Medulla oblongata (tissue), 1 donor: ENCODE data around the gene SLC24A3.

Source experiments
- DNase-seq: peaks from one replicate; pipeline ENCODE4 v3.0.0-alpha.2; 2015; ENCODE audit errors: extremely low spot score

The SLC24A3 gene

GRCh38 chr20:19502169-19502568 lies 289.7 kb downstream of the SLC24A3 start:
- DNase-seq = no peak

GRCh38 chr20:19504251-19504650 lies 291.8 kb downstream of the SLC24A3 start:
- no peak for DNase-seq

GRCh38 chr20:19506021-19506420 lies 293.6 kb downstream of the SLC24A3 start:
- no peak for DNase-seq

- DNase-seq = no peak
Measured at GRCh38 chr20:19508449-19508848, 296.0 kb downstream of the SLC24A3 start.

GRCh38 chr20:19510611-19511010 lies 298.2 kb downstream of the SLC24A3 start:
- no peak for DNase-seq

- DNase-seq = no peak
Measured at GRCh38 chr20:19511931-19512330, 299.5 kb downstream of the SLC24A3 start.

DNA sequence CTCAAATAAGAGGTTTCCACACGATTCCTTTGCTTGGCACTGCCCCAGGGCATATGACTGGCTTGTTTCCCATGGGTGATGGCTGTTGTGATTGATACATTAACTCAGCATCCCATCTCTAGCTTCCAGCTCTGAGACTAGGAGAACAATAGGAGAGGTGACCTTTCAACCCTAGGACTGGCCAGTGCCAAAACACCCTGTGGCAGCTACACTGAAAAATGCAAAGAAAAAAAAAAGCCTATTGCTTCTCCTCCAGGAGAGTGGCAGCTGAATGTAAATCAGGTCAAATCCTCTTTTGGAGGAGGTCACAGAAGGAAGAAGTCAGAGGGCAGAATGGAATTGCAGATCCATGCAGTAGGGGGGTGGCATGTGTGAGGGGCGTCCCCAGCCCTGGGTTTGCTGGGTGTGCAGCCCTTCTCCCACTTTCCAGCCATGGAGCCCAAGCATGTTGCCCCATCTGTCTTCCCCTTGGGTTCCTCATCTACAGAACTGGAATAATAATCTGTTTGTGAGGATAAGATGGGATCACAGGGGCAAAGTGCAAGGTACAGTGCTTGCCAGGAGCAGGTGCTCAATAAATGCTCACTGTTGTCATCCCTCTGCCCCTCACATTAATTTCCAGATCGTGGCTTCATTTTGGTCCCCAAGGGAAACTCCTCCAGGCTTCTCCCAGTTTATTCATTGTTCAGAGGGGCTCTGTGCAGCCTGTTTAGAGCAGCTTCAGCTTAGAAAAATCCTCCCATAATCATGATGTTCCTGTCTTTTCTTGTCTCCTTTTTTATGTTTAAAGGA lies 300.6 kb downstream of the SLC24A3 start:
- DNase-seq = no peak

- DNase-seq = no peak
Measured at GRCh38 chr20:19515074-19515473, 302.6 kb downstream of the SLC24A3 start.

- no peak for DNase-seq
Measured at GRCh38 chr20:19519466-19519865, 307.0 kb downstream of the SLC24A3 start.

DNA sequence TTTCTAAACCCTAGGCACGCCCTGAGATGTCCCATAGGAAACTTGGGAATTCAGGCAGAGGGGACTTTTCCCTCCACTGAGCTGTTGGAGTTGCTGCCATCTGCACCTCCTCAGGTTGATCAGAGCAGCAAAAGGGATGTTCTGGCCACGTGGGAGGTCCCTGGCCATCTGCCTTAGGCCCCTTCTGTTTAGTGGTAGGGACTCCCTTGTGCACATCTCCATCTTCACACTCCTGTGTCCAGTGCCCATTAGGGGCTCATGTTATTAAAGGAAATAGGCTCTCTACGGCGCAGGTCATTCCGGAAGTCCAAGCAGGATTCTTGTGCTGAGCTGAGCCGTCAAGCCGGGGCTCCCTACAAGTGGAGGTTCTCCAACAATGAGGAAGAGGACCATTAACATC lies 307.8 kb downstream of the SLC24A3 start:
- no peak for DNase-seq

DNA sequence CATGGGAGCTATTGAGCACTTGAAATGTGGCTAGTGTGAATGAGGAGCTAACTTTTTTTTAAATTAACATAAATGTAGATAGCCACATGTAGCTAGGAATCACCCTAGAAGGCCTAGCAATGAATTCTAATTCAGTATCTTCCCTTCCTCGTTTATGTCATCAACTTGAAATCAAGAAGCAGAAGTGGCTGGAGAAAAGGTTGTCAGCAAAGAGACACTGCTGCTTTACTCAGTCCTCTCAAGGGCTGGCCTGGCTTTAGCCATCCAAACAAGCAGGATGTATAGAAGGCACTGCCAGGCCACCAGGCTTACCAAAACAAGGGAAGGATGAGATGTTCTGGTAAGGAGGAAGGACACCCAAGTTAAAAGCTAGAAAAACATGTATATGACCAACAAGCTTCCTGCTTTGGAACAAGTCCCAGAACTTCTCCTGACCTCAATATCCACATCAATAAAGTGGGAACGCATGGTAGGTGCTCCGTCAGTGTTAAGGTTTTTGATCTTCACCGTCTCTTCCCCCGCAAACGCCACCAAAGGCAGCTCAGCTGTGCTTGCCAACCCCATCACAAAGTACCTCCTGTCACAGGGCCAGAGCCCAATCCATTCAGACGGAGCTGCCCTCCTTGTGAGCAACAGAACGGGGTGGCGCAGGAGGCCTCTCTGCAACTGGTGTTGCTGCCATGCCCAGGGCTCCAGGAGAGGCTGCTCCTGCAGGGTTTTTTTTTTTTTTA lies 309.8 kb downstream of the SLC24A3 start:
- no peak for DNase-seq

DNA sequence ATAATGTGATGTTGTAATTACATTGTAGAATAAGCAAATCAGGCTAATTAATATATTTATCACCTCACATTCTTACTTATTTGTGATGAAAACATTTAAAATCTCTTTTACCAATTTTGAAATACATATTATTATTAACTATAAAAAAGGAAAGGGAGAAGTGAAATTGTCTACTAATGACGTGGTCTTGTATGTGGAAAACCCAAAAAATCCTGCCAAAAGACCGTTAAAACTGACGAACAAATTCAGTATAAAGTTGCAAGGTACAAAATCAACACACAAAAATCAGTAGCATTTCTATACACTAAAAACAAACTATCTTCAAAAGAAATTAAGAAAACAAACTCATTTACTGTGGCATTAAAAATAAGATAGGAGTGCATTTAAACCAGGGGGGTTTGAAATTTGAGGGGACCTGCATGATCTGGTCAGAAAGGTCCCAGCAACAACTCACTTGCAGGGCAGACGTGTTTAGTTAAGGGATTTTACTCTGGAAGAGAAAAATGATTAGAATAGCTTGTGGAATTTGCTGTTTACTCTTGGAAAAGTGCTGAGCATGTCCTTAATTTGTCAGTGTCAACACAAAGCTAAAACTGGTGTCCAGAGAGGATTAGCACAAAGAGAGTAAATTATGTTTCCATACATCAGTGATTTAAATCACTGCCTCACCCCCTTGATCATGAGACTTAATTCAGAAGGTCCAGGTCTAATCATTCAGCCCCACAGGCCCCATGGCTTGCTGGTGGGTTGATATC lies 310.6 kb downstream of the SLC24A3 start:
- no peak for DNase-seq

DNA sequence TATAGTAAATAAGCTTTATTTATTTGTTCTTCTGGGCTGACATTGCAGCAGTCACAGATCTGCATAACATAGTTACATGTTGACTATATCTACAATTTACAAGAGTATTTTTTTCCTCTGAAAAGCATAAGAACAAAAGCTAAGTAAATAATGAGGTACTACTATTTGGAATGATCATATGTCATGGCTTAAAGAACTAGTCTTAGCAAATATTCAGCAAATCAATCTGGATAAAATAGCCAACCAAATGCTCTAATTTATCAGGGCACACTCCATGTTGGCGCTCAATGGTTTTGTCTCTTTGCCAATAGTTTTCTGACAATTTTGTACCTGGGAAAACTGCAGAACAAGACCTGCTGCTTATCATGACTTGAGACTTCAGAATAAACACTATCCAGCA lies 312.2 kb downstream of the SLC24A3 start:
- no peak for DNase-seq

GRCh38 chr20:19527509-19527908 lies 315.1 kb downstream of the SLC24A3 start:
- DNase-seq = no peak

GRCh38 chr20:19528286-19529030 lies 316.0 kb downstream of the SLC24A3 start:
- DNase-seq = no peak

- DNase-seq = no peak
Measured at GRCh38 chr20:19530006-19530405, 317.6 kb downstream of the SLC24A3 start.

DNA sequence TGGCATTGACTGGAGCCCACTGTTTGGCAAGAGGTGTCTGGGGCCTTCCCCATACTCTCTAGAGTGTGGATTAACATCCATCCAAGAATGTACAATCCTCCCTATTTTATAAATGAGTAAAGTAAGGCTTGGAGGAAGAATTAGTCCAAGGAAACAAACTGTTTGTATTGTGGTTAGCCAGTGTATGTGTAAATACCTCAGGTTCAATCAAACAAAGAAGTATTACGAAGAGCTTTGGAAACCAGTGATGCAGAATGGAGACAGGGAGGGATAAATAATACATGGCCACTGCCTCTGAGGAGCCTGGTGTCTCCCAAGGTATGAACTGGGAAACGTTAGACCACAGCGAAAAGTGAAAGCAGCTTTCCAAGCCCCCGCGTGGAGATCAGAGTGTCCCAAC lies 319.0 kb downstream of the SLC24A3 start:
- no peak for DNase-seq

GRCh38 chr20:19538556-19538955 lies 326.1 kb downstream of the SLC24A3 start:
- DNase-seq = no peak

GRCh38 chr20:19539191-19539590 lies 326.7 kb downstream of the SLC24A3 start:
- no peak for DNase-seq

DNA sequence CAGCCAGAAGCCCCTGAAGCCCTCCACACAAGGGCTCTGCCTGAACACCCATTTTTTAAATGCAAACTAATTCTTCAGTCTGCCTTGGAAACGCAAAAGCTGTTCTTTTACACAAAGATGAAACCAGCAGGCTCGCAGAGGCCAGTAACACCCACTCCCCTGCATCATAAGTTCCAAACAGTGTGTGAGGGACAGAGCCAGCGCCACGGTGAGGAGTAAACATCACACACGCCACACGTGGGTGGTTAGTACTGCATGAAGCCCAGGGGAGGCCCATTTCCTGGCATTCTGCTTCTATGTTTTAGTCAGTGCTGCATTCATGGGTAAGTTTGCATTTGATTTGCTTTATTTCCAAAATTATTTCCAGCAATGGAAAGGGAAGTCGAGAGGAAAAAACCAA lies 327.9 kb downstream of the SLC24A3 start:
- no peak for DNase-seq

- DNase-seq = no peak
Measured at GRCh38 chr20:19543101-19543500, 330.7 kb downstream of the SLC24A3 start.

- DNase-seq = no peak
Measured at GRCh38 chr20:19544684-19545083, 332.2 kb downstream of the SLC24A3 start.
